KMS-11 (cell line): ENCODE data around the gene EPS15.

ENCODE experiments used
- H2AFZ ChIP-seq: fragments of 200-600 bp; sonication (generic); 2 replicates; pipeline ENCODE4 v1.6.1; 2016; ENCODE audit warnings: antibody characterized with exemption, mixed run types, low read depth
- H3K27ac ChIP-seq: fragments of 200-600 bp; sonication (generic); 2 replicates; pipeline ENCODE4 v1.6.1; 2016; ENCODE audit warnings: mild to moderate bottlenecking, mixed run types
- H3K27me3 ChIP-seq: fragments of 200-600 bp; sonication (generic); 2 replicates; pipeline ENCODE4 v1.6.1; 2017; ENCODE audit warnings: mild to moderate bottlenecking, low read depth, mixed run types, moderate library complexity; ENCODE audit not compliant: insufficient read depth
- H3K36me3 ChIP-seq: fragments of 200-600 bp; sonication (generic); 2 replicates; pipeline ENCODE4 v1.6.1; 2017; ENCODE audit warnings: mild to moderate bottlenecking, mixed run types; ENCODE audit not compliant: insufficient read depth
- H3K4me1 ChIP-seq: fragments of 200-600 bp; sonication (generic); 2 replicates; pipeline ENCODE4 v1.6.1; 2016; ENCODE audit warnings: mild to moderate bottlenecking, low read depth, mixed run types; ENCODE audit not compliant: poor library complexity, severe bottlenecking
- H3K4me2 ChIP-seq: fragments of 200-600 bp; sonication (generic); 2 replicates; pipeline ENCODE4 v1.7.0; 2016; ENCODE audit warnings: mild to moderate bottlenecking, mixed run types
- H3K4me3 ChIP-seq: fragments of 200-600 bp; sonication (generic); IDR thresholded peaks from 2 replicates; pipeline ENCODE4 v1.6.1; 2017; ENCODE audit warnings: low read depth, low read length, mixed read lengths; ENCODE audit not compliant: insufficient read depth
- H3K79me2 ChIP-seq: fragments of 200-600 bp; sonication (generic); 2 replicates; pipeline ENCODE4 v1.6.1; 2016; ENCODE audit warnings: low read depth, mixed run types; ENCODE audit not compliant: insufficient read depth
- H3K9ac ChIP-seq: fragments of 200-600 bp; sonication (generic); 2 replicates; pipeline ENCODE4 v1.6.1; 2016; ENCODE audit warnings: mild to moderate bottlenecking, mixed run types
- H4K20me1 ChIP-seq: fragments of 200-600 bp; sonication (generic); 2 replicates; pipeline ENCODE4 v1.6.1; 2016; ENCODE audit warnings: mild to moderate bottlenecking, mixed run types; ENCODE audit not compliant: insufficient read depth
- TF ChIP-seq, protein P1 (sequence below): fragments of 200-600 bp; sonication (generic); conservative IDR thresholded peaks from 2 replicates; pipeline ENCODE4 v1.6.1; 2017; ENCODE audit warnings: low read depth, mild to moderate bottlenecking, antibody characterized with exemption, low read length, moderate library complexity, mixed read lengths

The EPS15 gene

GRCh38 chr1:51473331-51474115, 45.5 kb downstream of the EPS15 start:
- Histone ChIP-seq H4K20me1 (no peaks in the 10 kb centered on the region), H3K4me2 (no peak overlapping the region), H2AFZ (no peak overlapping the region), H3K9ac (no peak overlapping the region), H3K4me3 (no peak overlapping the region), H3K79me2 (no peaks in the 10 kb centered on the region), H3K36me3 (no peaks in the 10 kb centered on the region), H3K27ac (no peak overlapping the region), H3K27me3 (no peaks in the 10 kb centered on the region), H3K4me1 (no peaks in the 10 kb centered on the region)
- TF ChIP-seq, protein P1, sequence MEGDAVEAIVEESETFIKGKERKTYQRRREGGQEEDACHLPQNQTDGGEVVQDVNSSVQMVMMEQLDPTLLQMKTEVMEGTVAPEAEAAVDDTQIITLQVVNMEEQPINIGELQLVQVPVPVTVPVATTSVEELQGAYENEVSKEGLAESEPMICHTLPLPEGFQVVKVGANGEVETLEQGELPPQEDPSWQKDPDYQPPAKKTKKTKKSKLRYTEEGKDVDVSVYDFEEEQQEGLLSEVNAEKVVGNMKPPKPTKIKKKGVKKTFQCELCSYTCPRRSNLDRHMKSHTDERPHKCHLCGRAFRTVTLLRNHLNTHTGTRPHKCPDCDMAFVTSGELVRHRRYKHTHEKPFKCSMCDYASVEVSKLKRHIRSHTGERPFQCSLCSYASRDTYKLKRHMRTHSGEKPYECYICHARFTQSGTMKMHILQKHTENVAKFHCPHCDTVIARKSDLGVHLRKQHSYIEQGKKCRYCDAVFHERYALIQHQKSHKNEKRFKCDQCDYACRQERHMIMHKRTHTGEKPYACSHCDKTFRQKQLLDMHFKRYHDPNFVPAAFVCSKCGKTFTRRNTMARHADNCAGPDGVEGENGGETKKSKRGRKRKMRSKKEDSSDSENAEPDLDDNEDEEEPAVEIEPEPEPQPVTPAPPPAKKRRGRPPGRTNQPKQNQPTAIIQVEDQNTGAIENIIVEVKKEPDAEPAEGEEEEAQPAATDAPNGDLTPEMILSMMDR, result no peak

- H3K9ac ChIP-seq, result no peak overlapping the region
- no peaks in the 10 kb centered on the region for H3K27me3 ChIP-seq
- H3K79me2 ChIP-seq, result no peaks in the 10 kb centered on the region
- no peaks in the 10 kb centered on the region for H3K4me1 ChIP-seq
- no peaks in the 10 kb centered on the region for H4K20me1 ChIP-seq
- H2AFZ ChIP-seq, result no peak overlapping the region
- H3K36me3 ChIP-seq, result no peaks in the 10 kb centered on the region
- H3K4me2 ChIP-seq, result no peak overlapping the region
- no peak overlapping the region for H3K4me3 ChIP-seq
- no peak overlapping the region for H3K27ac ChIP-seq
- TF ChIP-seq, protein P1, result no peak
Observed at GRCh38 chr1:51472359-51472758, 46.7 kb downstream of the EPS15 start.

DNA sequence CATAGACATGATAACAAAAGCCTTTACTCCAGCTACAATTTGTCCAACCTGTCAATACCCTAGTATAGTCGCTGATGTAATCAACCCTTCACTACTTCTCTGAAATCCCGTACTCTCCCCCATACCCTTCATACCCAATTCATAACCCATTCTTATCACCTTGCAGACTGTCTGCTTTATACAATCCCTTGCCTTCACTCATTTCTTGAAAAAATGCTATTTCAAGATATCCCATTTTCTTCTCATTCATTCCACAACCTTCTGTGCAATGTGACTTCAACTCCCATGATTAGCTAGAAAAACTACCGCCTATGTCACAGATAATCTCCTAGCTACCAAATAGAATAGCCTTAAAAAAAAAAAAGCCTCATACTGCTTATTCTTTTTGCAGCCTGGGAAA, 49.5 kb downstream of the EPS15 start:
- no peaks in the 10 kb centered on the region for H3K79me2 ChIP-seq
- H3K27ac ChIP-seq, result no peak overlapping the region
- no peaks in the 10 kb centered on the region for H3K27me3 ChIP-seq
- H3K4me2 ChIP-seq, result no peak overlapping the region
- H2AFZ ChIP-seq, result no peak overlapping the region
- no peak overlapping the region for H3K4me3 ChIP-seq
- H3K4me1 ChIP-seq, result no peaks in the 10 kb centered on the region
- TF ChIP-seq, protein P1, result no peak
- H3K9ac ChIP-seq, result no peak overlapping the region
- no peaks in the 10 kb centered on the region for H3K36me3 ChIP-seq
- no peaks in the 10 kb centered on the region for H4K20me1 ChIP-seq

DNA sequence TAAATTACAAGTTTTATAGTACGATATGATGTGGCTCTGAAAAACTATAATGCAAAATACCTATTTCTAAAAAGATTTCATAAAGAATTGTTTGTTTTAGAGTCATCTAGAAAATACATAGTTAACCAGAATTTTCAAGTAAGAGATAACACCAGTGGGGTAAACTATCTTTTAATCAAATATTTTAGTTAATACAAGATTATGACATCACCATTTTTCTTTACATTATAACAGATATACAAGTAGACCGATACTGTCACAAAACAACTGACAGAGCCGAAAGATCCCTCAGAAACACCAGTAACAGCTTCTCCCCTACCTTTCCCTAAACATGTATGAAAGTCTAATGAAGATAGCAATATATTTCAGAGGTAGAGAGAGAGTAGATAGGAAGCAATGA, 54.2 kb downstream of the EPS15 start:
- Histone ChIP-seq H3K9ac (no peak overlapping the region), H2AFZ (no peak overlapping the region), H3K79me2 (no peaks in the 10 kb centered on the region), H4K20me1 (no peaks in the 10 kb centered on the region), H3K4me1 (no peaks in the 10 kb centered on the region), H3K27me3 (no peaks in the 10 kb centered on the region), H3K4me3 (no peak overlapping the region), H3K36me3 (no peaks in the 10 kb centered on the region), H3K27ac (no peak overlapping the region), H3K4me2 (no peak overlapping the region)
- TF ChIP-seq, protein P1, result no peak
